GM12878 (cell line): ENCODE measurements around the gene DHX38. TPM values are rescaled to one million over a fixed set of nuclear protein-coding genes. Genes with fewer than 3 reads are reported as not detected.

ENCODE experiments used
- ATAC-seq: fragments of 200-7000 bp; cut with Tn5 transposase; 3 replicates; pipeline ENCODE4 v1.9.1; 2020; ENCODE audit warnings: mild to moderate bottlenecking, moderate library complexity
- BruUV-seq: library from RNA; stranded (reverse); fragments of 400-500 nt; replicated peaks from 2 replicates; lab custom pipeline; 2021; lab: Mats Ljungman, UMichigan
- CTCF ChIA-PET: fragments of 300-600 bp; sonication (Branson Sonifier 250); formaldehyde crosslinking; extraction: SDS; loops from one replicate; lab custom pipeline; 2021; ENCODE audit warnings: inconsistent platforms; lab: Yijun Ruan, JAX
- POLR2A ChIA-PET: fragments of 350-600 bp; formaldehyde crosslinking; extraction: SDS; loops from one replicate; lab custom pipeline; 2021; ENCODE audit warnings: inconsistent platforms; lab: Charles Lee
- RAD21 ChIA-PET: fragments of 300-600 bp; sonication (Branson Sonifier 250); formaldehyde crosslinking; loops from one replicate; lab custom pipeline; 2023; ENCODE audit warnings: antibody characterized with exemption; ENCODE audit not compliant: unreplicated experiment; lab: Charles Lee
- SMC1A ChIA-PET: fragments of 300-600 bp; sonication (Branson Sonifier 250); formaldehyde crosslinking; loops from one replicate; lab custom pipeline; 2023; ENCODE audit not compliant: unreplicated experiment, uncharacterized antibody; lab: Charles Lee
- DNase-seq: peaks from one replicate; pipeline ENCODE4 v3.0.0-alpha.2; 2011; ENCODE audit warnings: low read depth, low spot score
- FAIRE-seq: peaks from 3 replicates; lab custom pipeline; 2011; peaks lifted over from hg19 to GRCh38; lab: Jason Lieb, UNC
- H2AFZ ChIP-seq: 2 replicates; pipeline ENCODE4 v1.6.0; 2011; ENCODE audit warnings: low read depth, low read length, control low read depth; ENCODE audit not compliant: control insufficient read depth
- H3K27ac ChIP-seq: 2 replicates; pipeline ENCODE4 v1.5.1; 2011; ENCODE audit warnings: control low read depth; ENCODE audit not compliant: control insufficient read depth, insufficient read depth
- H3K27me3 ChIP-seq, 2 experiments: replicated peaks in 1 of 2; 2 replicates each; pipeline versions ENCODE4 v1.6.0 to v1.6.1; 2011; ENCODE audit warnings: low read length in 1 of 2; ENCODE audit not compliant: control insufficient read depth in 2 of 2, insufficient read depth in 2 of 2
- H3K36me3 ChIP-seq, 2 experiments: 2 replicates each; pipeline ENCODE4 v1.5.1; 2011; ENCODE audit warnings: low read length in 1 of 2; ENCODE audit not compliant: control insufficient read depth in 2 of 2, insufficient read depth in 2 of 2
- H3K4me1 ChIP-seq: 2 replicates; pipeline ENCODE4 v1.6.1; 2011; ENCODE audit warnings: mild to moderate bottlenecking, low read length, moderate library complexity, mixed read lengths; ENCODE audit not compliant: control insufficient read depth, insufficient read depth
- H3K4me2 ChIP-seq: 2 replicates; pipeline ENCODE4 v1.6.0; 2011; ENCODE audit warnings: control low read depth; ENCODE audit not compliant: control insufficient read depth, insufficient read depth
- H3K4me3 ChIP-seq: fragments of 200-600 bp; sonication (generic); 2 replicates; pipeline ENCODE4 v1.5.1; 2016
- H3K79me2 ChIP-seq: 2 replicates; pipeline ENCODE4 v1.6.0; 2011; ENCODE audit warnings: low read length; ENCODE audit not compliant: control insufficient read depth, insufficient read depth
- H3K9ac ChIP-seq: 2 replicates; pipeline ENCODE4 v1.8.0; 2011; ENCODE audit warnings: low read length, control low read depth, mixed read lengths; ENCODE audit not compliant: control insufficient read depth, insufficient read depth
- H3K9me3 ChIP-seq: replicated peaks from 3 replicates; pipeline ENCODE4 v1.5.1; 2011; ENCODE audit warnings: mild to moderate bottlenecking, low read length; ENCODE audit not compliant: control insufficient read depth, insufficient read depth
- H4K20me1 ChIP-seq: 2 replicates; pipeline ENCODE4 v1.6.0; 2011; ENCODE audit not compliant: control insufficient read depth, insufficient read depth
- BRCA1 ChIP-seq: IDR thresholded peaks from 2 replicates; pipeline ENCODE4 v1.6.1; 2011; ENCODE audit warnings: low read depth, low read length, improper control_type of control experiment
- CBX3 ChIP-seq: fragments of 200-600 bp; sonication (generic); IDR thresholded peaks from 2 replicates; pipeline ENCODE4 v1.6.1; 2016; ENCODE audit warnings: low read depth, borderline replicate concordance
- CEBPB ChIP-seq, 2 experiments: fragments of 150-350 bp in 1 of 2; IDR thresholded peaks; 2 replicates each; pipeline ENCODE4 v1.6.1; 2012 to 2014; ENCODE audit warnings: low read depth in 2 of 2, low read length in 2 of 2, borderline replicate concordance in 1 of 2, inconsistent platforms in 1 of 2
- CEBPZ ChIP-seq: fragments of 150-350 bp; IDR thresholded peaks from 2 replicates; pipeline ENCODE4 v1.6.1; 2016; ENCODE audit warnings: low read depth, low read length
- CHD4 ChIP-seq: fragments of 200-600 bp; sonication (generic); IDR thresholded peaks from 2 replicates; pipeline ENCODE4 v1.6.1; 2016; ENCODE audit warnings: mild to moderate bottlenecking
- HDGF ChIP-seq: fragments of 450-650 bp; IDR thresholded peaks from 2 replicates; pipeline ENCODE4 v1.6.1; 2016; ENCODE audit warnings: antibody characterized with exemption
- MAX ChIP-seq: IDR thresholded peaks from 2 replicates; pipeline ENCODE4 v1.6.1; 2012; ENCODE audit warnings: low read depth, low read length, improper control_type of control experiment
- MTA2 ChIP-seq: fragments of 450-650 bp; IDR thresholded peaks from 2 replicates; pipeline ENCODE4 v1.6.1; 2016; ENCODE audit warnings: low read depth, mild to moderate bottlenecking, moderate library complexity
- MYB ChIP-seq: fragments of 150-350 bp; IDR thresholded peaks from 2 replicates; pipeline ENCODE4 v1.6.1; 2014; ENCODE audit warnings: mild to moderate bottlenecking, low read depth, low read length, borderline replicate concordance
- RAD21 ChIP-seq: IDR thresholded peaks from 2 replicates; pipeline ENCODE4 v1.6.1; 2011; ENCODE audit warnings: mild to moderate bottlenecking, low read depth, low read length, moderate library complexity; ENCODE audit not compliant: insufficient read depth
- SMC3 ChIP-seq: IDR thresholded peaks from 2 replicates; pipeline ENCODE4 v1.6.1; 2011; ENCODE audit warnings: low read length, improper control_type of control experiment, borderline replicate concordance
- STAT1 ChIP-seq: fragments of 450-650 bp; conservative IDR thresholded peaks from 2 replicates; pipeline ENCODE4 v1.6.1; 2014; ENCODE audit warnings: antibody characterized with exemption, mild to moderate bottlenecking
- USF2 ChIP-seq: IDR thresholded peaks from 2 replicates; pipeline ENCODE4 v1.6.1; 2011; ENCODE audit warnings: low read depth, low read length, improper control_type of control experiment, borderline replicate concordance
- WGBS: methylation state at CpG from one replicate; pipeline ENCODE4 v1.1.6; 2016; ENCODE audit warnings: low lambda C conversion rate; ENCODE audit not compliant: insufficient replicate concordance, insufficient coverage; ENCODE audit errors: missing lambda C conversion rate; 5-methylcytosine and 5-hydroxymethylcytosine counted together
- in situ Hi-C: fragments of 300-500 bp; cut with MboI; formaldehyde crosslinking; loops from 9 replicates; pipeline ENCODE4 v1.14.3; 2018; ENCODE audit warnings: mixed read lengths
- intact Hi-C: fragments of 100-400 bp; cut with micrococcal nuclease; formaldehyde crosslinking; loops from one replicate; pipeline ENCODE4 v1.14.2; 2022; ENCODE audit not compliant: unreplicated experiment
- polyA plus RNA-seq, 11 experiments: library from polyadenylated mRNA; depleted of rRNA in 4 of 11; unstranded in 6 of 11; stranded (reverse) in 5 of 11; fragments of >200 nt; fragmentation: Nextera tagmentation in 4 of 11; fragmentation: Illumina TruSeq in 1 of 11; extraction: Ambion mirVana in 4 of 11; extraction: Trizol in 1 of 11; gene quantifications; 1 replicate in 1 of 11; 2 replicates in 10 of 11; pipeline versions ENCODE4 v1.2.1 to v1.2.3, GENCODE V29; 2011 to 2016; ENCODE audit warnings: inconsistent platforms in 2 of 11, missing spikeins in 2 of 11, low read depth in 1 of 11
- total RNA-seq, 4 experiments: library from RNA; depleted of rRNA in 3 of 4; stranded (reverse); fragments of >200 nt in 3 of 4; fragmentation: Illumina TruSeq in 1 of 4; extraction: Trizol in 1 of 4; gene quantifications; 2 replicates each; pipeline versions ENCODE4 v1.2.1 to v1.2.3, GENCODE V29; 2013 to 2021

The DHX38 gene
- total and polyA plus RNA-seq, 10 of the 15 experiments (the other 5 are each of a cell fraction or from before 2014, with no cell fraction given) = 2.1 to 67.8 (median 43.2) TPM

GRCh38 chr16:72120026-72120425 is 26.4 kb downstream of the DHX38 start:
- ChIA-PET RAD21 (no interaction called here), POLR2A (no interaction called here), SMC1A (interaction anchor here (1.6 kb wide), 1 partner anchor 10 kb away, joined by 4 read pairs; no protein-coding TSS in a partner anchor), CTCF (interaction anchor here (1.4 kb wide), 1 partner anchor 347 kb away, joined by 3 read pairs; no protein-coding TSS in a partner anchor)
- Histone ChIP-seq H3K27ac (no peak overlapping the region), H3K9me3 (no peaks in the 10 kb centered on the region), H3K79me2 (no peaks in the 10 kb centered on the region), H4K20me1 (no peaks in the 10 kb centered on the region), H3K36me3 (no peaks in the 10 kb centered on the region), H2AFZ (no peak overlapping the region), H3K9ac (no peak overlapping the region), H3K4me3 (no peak overlapping the region), H3K4me1 (no peaks in the 10 kb centered on the region; the same call in 1 of the 2 replicates), H3K4me2 (no peak overlapping the region), H3K27me3 (no peaks in the 10 kb centered on the region)
- no peak for ATAC-seq
- in situ Hi-C loops (loop anchor here (5.0 to 10.0 kb wide), 2 partner anchors 342 to 1835 kb away; no protein-coding TSS in a partner anchor), intact Hi-C loops (loop anchor here (10.0 kb wide), 2 partner anchors 125 to 1075 kb away; no protein-coding TSS in a partner anchor)
- TF ChIP-seq CBX3 = no peak
- no peak for TF ChIP-seq RAD21
- no peak for TF ChIP-seq SMC3
- no peak for TF ChIP-seq MYB
- BruUV-seq = no TSS peak
- 63% methylated on average over 5 of the region's 5 CpGs for WGBS
- FAIRE-seq = no peak
- DNase-seq = no peak

- FAIRE-seq (no peak), DNase-seq (no peak), ATAC-seq (no peak)
- no peak overlapping the region for H3K4me2 ChIP-seq
- H3K4me3 ChIP-seq = no peak overlapping the region
- H2AFZ ChIP-seq = no peak overlapping the region
- H4K20me1 ChIP-seq = no peaks in the 10 kb centered on the region
- no TSS peak for BruUV-seq
- H3K27ac ChIP-seq = no peak overlapping the region
- no peaks in the 10 kb centered on the region for H3K79me2 ChIP-seq
- ChIA-PET SMC1A (interaction anchor here (0.5 to 4.9 kb wide), 2 partner anchors 344 to 1912 kb away, joined by 3 to 38 read pairs; no protein-coding TSS in a partner anchor), RAD21 (no interaction called here), POLR2A (no interaction called here), CTCF (interaction anchor here (1.0 to 4.5 kb wide), 3 partner anchors 9 to 346 kb away, joined by 3 to 92 read pairs (median 3); no protein-coding TSS in a partner anchor)
- 97% methylated on average over 2 of the region's 2 CpGs for WGBS
- H3K36me3 ChIP-seq = no peaks in the 10 kb centered on the region
- H3K9ac ChIP-seq = no peak overlapping the region
- no peaks in the 10 kb centered on the region; the same call in 1 of the 2 replicates for H3K4me1 ChIP-seq
- H3K9me3 ChIP-seq = no peaks in the 10 kb centered on the region
- intact Hi-C loops = loop anchor here (10.0 kb wide), 2 partner anchors 122 to 1072 kb away; no protein-coding TSS in a partner anchor
- H3K27me3 ChIP-seq = no peaks in the 10 kb centered on the region
- in situ Hi-C loops = loop anchor here (5.0 to 10.0 kb wide), 2 partner anchors 340 to 1832 kb away; no protein-coding TSS in a partner anchor
- TF ChIP-seq CHD4 (no peak), CBX3 (no peak), STAT1 (no peak), USF2 (no peak), BRCA1 (no peak), MTA2 (no peak), MAX (no peak), HDGF (no peak), CEBPB (IDR thresholded peaks at IDR 0.05; ENCODE audit: borderline replicate concordance in 1 of 2, low read depth in 2 of 2, low read length in 2 of 2) (no peak), CEBPZ (no peak)
These were observed 28.7 kb downstream of the DHX38 start for GRCh38 chr16:72122308-72122707.
